ENCODE data around the gene PSMA5. TPM values are rescaled to one million over a fixed set of nuclear protein-coding genes. Genes with fewer than 3 reads are reported as not detected.

PSMA5 gene
- total and polyA plus RNA-seq, 2 of the 4 experiments (the other 2 are of a cell fraction) = 75.5 to 107 TPM

- TF ChIP-seq RFX5 (IDR thresholded peaks at IDR 0.05; ENCODE audit: low read depth, low read length) (no peak), MAZ (IDR thresholded peaks at IDR 0.05; ENCODE audit: borderline replicate concordance, low read depth, low read length) (no peak), POLR2A (IDR thresholded peaks at IDR 0.05; ENCODE audit: low read depth, low read length) (no peak), RAD21 (IDR thresholded peaks at IDR 0.05; ENCODE audit: low read length) (no peak), CEBPB (IDR thresholded peaks at IDR 0.05; ENCODE audit: low read depth, low read length) (no peak)
Observed at GRCh38 chr1:109381573-109381972, 44.7 kb downstream of the PSMA5 start (continued).

- Histone ChIP-seq H2BK15ac (ENCODE audit: low read depth, low read length) (no peak overlapping the region; the same call in 2 of the 3 replicates), H2AK9ac (replicated peaks; ENCODE audit: low read depth, low read length, poor library complexity) (no peak overlapping the region), H4K91ac (ENCODE audit: insufficient read depth, low read depth, low read length) (no peak overlapping the region), H4K20me1 (ENCODE audit: insufficient read depth, low read length) (no peaks in the 10 kb centered on the region), H3K9ac (ENCODE audit: low read depth, low read length) (no peak overlapping the region), H3K14ac (replicated peaks; ENCODE audit: low read depth, low read length) (peak overlapping the region; percentile 72), H4K8ac (ENCODE audit: low read depth in 2 of 2, low read length in 2 of 2) (peak overlapping the region in 1 of 2 experiments; percentile 60; a peak in 2 of 4 replicates), H3K4me3 (ENCODE audit: insufficient read depth, low read depth, low read length) (no peak overlapping the region), H2AK5ac (ENCODE audit: low read depth, low read length) (peak overlapping the region; percentile 70; the same call in 1 of the 2 replicates), H3K36me3 (ENCODE audit: control insufficient read depth, insufficient read depth, low read length) (no peaks in the 10 kb centered on the region), H3K23ac (ENCODE audit: low read depth, low read length) (no peak overlapping the region), H3K79me1 (ENCODE audit: low read depth in 1 of 2, low read length in 2 of 2) (peaks cover 40 to 75% of the 10 kb centered on the region in 2 experiments), H3K56ac (ENCODE audit: extremely low read depth, insufficient read depth, low read length) (no peak overlapping the region), H3K27me3 (ENCODE audit: control insufficient read depth, insufficient read depth, low read length) (no peaks in the 10 kb centered on the region), H2BK5ac (ENCODE audit: low read depth, low read length, poor library complexity, severe bottlenecking) (peak overlapping the region; percentile 32), H3K4me1 (ENCODE audit: control insufficient read depth, insufficient read depth, low read length) (peaks cover 12% of the 10 kb centered on the region; the same call in 1 of the 2 replicates), H2BK20ac (ENCODE audit: low read depth, low read length) (no peak overlapping the region), H3K9me3 (ENCODE audit: control insufficient read depth, insufficient read depth, low read length) (peaks cover 2% of the 10 kb centered on the region; the same call in 1 of the 2 replicates), H3K9me1 (ENCODE audit: insufficient read depth, low read length) (peaks cover 17% of the 10 kb centered on the region), H3K4me2 (ENCODE audit: low read depth, low read length) (no peak overlapping the region), H2AFZ (replicated peaks; ENCODE audit: low read length, poor library complexity) (no peak overlapping the region), H3K18ac (ENCODE audit: low read depth, low read length) (no peak overlapping the region), H3K4ac (ENCODE audit: low read depth, low read length) (peak overlapping the region; percentile 13; the same call in 1 of the 2 replicates), H4K5ac (ENCODE audit: low read depth, low read length) (0 out of 2 replicates have a peak overlapping the region, but pooled peaks have one; percentile 3), H2BK120ac (ENCODE audit: low read depth, low read length) (no peak overlapping the region), H3K27ac (ENCODE audit: insufficient read depth, low read length) (no peak overlapping the region)
- DNase-seq (no peak), ATAC-seq (ENCODE audit: low read depth) (no peak)
- ChIA-PET POLR2A (ENCODE audit: unreplicated experiment) (interaction anchor here (0.6 to 1.2 kb wide), 2 partner anchors 9 to 477 kb away, joined by 3 to 4 read pairs; no protein-coding TSS in a partner anchor), CTCF (interaction anchor here (0.8 to 1.0 kb wide), 2 partner anchors 8 to 11 kb away, joined by 3 to 7 read pairs; no protein-coding TSS in a partner anchor)
- dilution Hi-C loops (cut with HindIII; ENCODE audit: low sequenced_read_pairs, unreplicated experiment) = no loop called here
- in situ Hi-C loops (cut with MboI; ENCODE audit: low sequenced_read_pairs) = no loop called here
- BruUV-seq (replicated peaks) = no TSS peak
- no CpG with 5 or more reads among the region's 3 CpGs for WGBS, 2 experiments (ENCODE audit: extremely low coverage in 2 of 2, insufficient read length in 1 of 2)
- intact Hi-C loops (cut with micrococcal nuclease) = no loop called here
- no peak for TF ChIP-seq RAD21 (IDR thresholded peaks at IDR 0.05; ENCODE audit: low read length)
- no peak for TF ChIP-seq MXI1 (IDR thresholded peaks at IDR 0.05; ENCODE audit: borderline replicate concordance, low read depth, low read length)
- no peak for TF ChIP-seq FOS (IDR thresholded peaks at IDR 0.05; ENCODE audit: low read depth, low read length)
- no peak for TF ChIP-seq BHLHE40 (IDR thresholded peaks at IDR 0.05; ENCODE audit: low read depth, low read length)
- TF ChIP-seq RFX5 (IDR thresholded peaks at IDR 0.05; ENCODE audit: low read depth, low read length) = no peak
- no peak for TF ChIP-seq RCOR1 (IDR thresholded peaks at IDR 0.05; ENCODE audit: insufficient replicate concordance, low read length)
- TF ChIP-seq USF2 (IDR thresholded peaks at IDR 0.05; ENCODE audit: low read depth, low read length) = no peak
- no peak for TF ChIP-seq SMC3 (IDR thresholded peaks at IDR 0.05; ENCODE audit: low read depth, low read length)
- TF ChIP-seq CHD1 (IDR thresholded peaks at IDR 0.05; ENCODE audit: low read depth, low read length) = no peak
- no peak for TF ChIP-seq MAFK (IDR thresholded peaks at IDR 0.05; ENCODE audit: low read depth, low read length)
- no peak for TF ChIP-seq CTCF (conservative IDR thresholded peaks at IDR 0.05; ENCODE audit: low read depth, low read length)
- TF ChIP-seq POLR2A (IDR thresholded peaks at IDR 0.05; ENCODE audit: low read depth, low read length) = no peak
Observed at GRCh38 chr1:109379907-109380306, 46.3 kb downstream of the PSMA5 start.
